ENCODE results near the gene PDXK.
"Not testable (repeated sequence)": the region's sequence is repeated elsewhere in the genome, so short reads cannot be mapped to it uniquely, and the experiment has no call there.

The PDXK gene

GRCh38 chr21:43718872-43719747 lies at the start of gene PDXK:
Gene PDXK, plus strand, starts transcription at chr21:43719129. Its CDS starts 166 bp downstream, at chr21:43719295.
- peak; percentile 60 for DNase-seq (ENCODE audit: low read depth)

- DNase-seq (ENCODE audit: low read depth) = no peak
Observed at GRCh38 chr21:43669828-43670605, 48.9 kb upstream of the PDXK start.

- DNase-seq (ENCODE audit: low read depth) = no peak
Observed at GRCh38 chr21:43675871-43676270, 43.1 kb upstream of the PDXK start.

GRCh38 chr21:43676391-43676790 lies 42.5 kb upstream of the PDXK start:
- no peak for DNase-seq (ENCODE audit: low read depth)

GRCh38 chr21:43679951-43680350 lies 39.0 kb upstream of the PDXK start:
- no peak for DNase-seq (ENCODE audit: low read depth)

- not testable (repeated sequence) for DNase-seq (ENCODE audit: low read depth)
Observed at GRCh38 chr21:43680421-43680820, 38.5 kb upstream of the PDXK start.

GRCh38 chr21:43681650-43682049 lies 37.3 kb upstream of the PDXK start:
- no peak for DNase-seq (ENCODE audit: low read depth)

- no peak for DNase-seq (ENCODE audit: low read depth)
Observed at GRCh38 chr21:43684424-43684823, 34.5 kb upstream of the PDXK start.

- DNase-seq (ENCODE audit: low read depth) = no peak
Observed at GRCh38 chr21:43686811-43687565, 31.9 kb upstream of the PDXK start.

- no peak for DNase-seq (ENCODE audit: low read depth)
Observed at GRCh38 chr21:43687566-43688399, 31.1 kb upstream of the PDXK start.

GRCh38 chr21:43688906-43689305 lies 30.0 kb upstream of the PDXK start:
- no peak for DNase-seq (ENCODE audit: low read depth)

- no peak for DNase-seq (ENCODE audit: low read depth)
Observed at GRCh38 chr21:43689556-43690337, 29.2 kb upstream of the PDXK start.

- no peak for DNase-seq (ENCODE audit: low read depth)
Observed at GRCh38 chr21:43690346-43690745, 28.6 kb upstream of the PDXK start.

- DNase-seq (ENCODE audit: low read depth) = no peak
Observed at GRCh38 chr21:43691086-43691795, 27.7 kb upstream of the PDXK start.

GRCh38 chr21:43691801-43692200 lies 27.1 kb upstream of the PDXK start:
- no peak for DNase-seq (ENCODE audit: low read depth)

GRCh38 chr21:43692949-43693348 lies 26.0 kb upstream of the PDXK start:
- DNase-seq (ENCODE audit: low read depth) = no peak

GRCh38 chr21:43693981-43694380 lies 24.9 kb upstream of the PDXK start:
- no peak for DNase-seq (ENCODE audit: low read depth)

GRCh38 chr21:43694437-43695079 lies 24.4 kb upstream of the PDXK start:
- no peak for DNase-seq (ENCODE audit: low read depth)

- DNase-seq (ENCODE audit: low read depth) = no peak
Observed at GRCh38 chr21:43696214-43696613, 22.7 kb upstream of the PDXK start.

Measured in activated T-cell treated with anti-CD3 and anti-CD28 coated beads for 1 hour (primary cell).